NT2/D1 (cell line): Measurements from ENCODE around the gene GALK1.

Experiments used
- DNase-seq: peaks from one replicate; pipeline ENCODE4 v3.0.0-alpha.2; 2011; ENCODE audit warnings: low read depth, low spot score
- H3K27me3 ChIP-seq: 2 replicates; pipeline ENCODE4 v1.6.0; 2011; ENCODE audit warnings: mild to moderate bottlenecking; ENCODE audit not compliant: insufficient read length, insufficient read depth
- H3K36me3 ChIP-seq: 2 replicates; pipeline ENCODE4 v1.6.1; 2011; ENCODE audit warnings: mild to moderate bottlenecking, low read length, mixed read lengths; ENCODE audit not compliant: insufficient read depth, insufficient read length
- H3K4me1 ChIP-seq: 2 replicates; pipeline ENCODE4 v1.5.1; 2011; ENCODE audit not compliant: insufficient read depth, insufficient read length
- H3K4me3 ChIP-seq: 2 replicates; pipeline ENCODE4 v1.5.1; 2011; ENCODE audit warnings: low read depth; ENCODE audit not compliant: insufficient read length
- H3K9ac ChIP-seq: 2 replicates; pipeline ENCODE4 v1.6.0; 2011; ENCODE audit warnings: low read depth; ENCODE audit not compliant: insufficient read length
- H3K9me3 ChIP-seq: 2 replicates; pipeline ENCODE4 v1.5.1; 2011; ENCODE audit warnings: mild to moderate bottlenecking, low read length; ENCODE audit not compliant: insufficient read depth
- SUZ12 ChIP-seq: IDR thresholded peaks from 2 replicates; pipeline ENCODE4 v1.6.1; 2011; ENCODE audit not compliant: insufficient read length, insufficient read depth; ENCODE audit errors: extremely low read depth
- YY1 ChIP-seq: IDR thresholded peaks from 2 replicates; pipeline ENCODE4 v1.6.1; 2011; ENCODE audit not compliant: insufficient read length, insufficient read depth
- ZNF274 ChIP-seq: IDR thresholded peaks from 2 replicates; pipeline ENCODE4 v1.6.1; 2011; ENCODE audit warnings: mild to moderate bottlenecking, low read depth, low read length

The GALK1 gene

GRCh38 chr17:75774991-75775668, 10.1 kb upstream of the GALK1 start:
- H3K27me3 ChIP-seq = no peaks in the 10 kb centered on the region
- peaks cover 39% of the 10 kb centered on the region for H3K36me3 ChIP-seq
- TF ChIP-seq YY1 = no peak
- no peak for TF ChIP-seq SUZ12
- TF ChIP-seq ZNF274 = no peak
- H3K9me3 ChIP-seq = no peaks in the 10 kb centered on the region
- H3K9ac ChIP-seq = no peak overlapping the region
- DNase-seq = no peak
- no peak overlapping the region for H3K4me3 ChIP-seq
- peaks cover 8% of the 10 kb centered on the region for H3K4me1 ChIP-seq

DNA sequence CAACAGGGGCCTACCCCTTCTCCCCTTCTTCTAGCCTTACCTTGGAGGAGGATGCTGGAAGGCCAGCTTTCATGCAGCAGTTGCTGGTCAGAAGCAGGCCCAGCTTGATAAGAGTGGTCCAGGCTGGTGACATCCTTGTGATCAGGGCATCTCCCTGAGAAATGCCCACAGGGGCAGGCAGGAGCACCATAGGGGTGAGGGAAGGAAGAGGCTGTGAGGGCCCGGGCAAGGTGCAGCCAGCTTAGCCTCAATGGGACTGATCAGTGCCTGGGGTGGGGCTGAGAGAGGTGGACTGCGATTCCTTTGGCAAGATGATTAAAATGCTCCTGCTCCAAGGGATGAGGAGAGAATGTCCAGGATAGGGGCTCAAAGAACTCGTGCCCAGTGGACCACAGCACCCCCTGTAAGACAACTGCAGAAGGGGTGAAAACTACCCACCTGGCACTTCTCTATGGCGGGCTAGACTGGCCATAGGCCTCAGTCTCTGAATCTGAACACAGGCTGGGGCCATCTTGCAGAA, 9.5 kb upstream of the GALK1 start:
- Histone ChIP-seq H3K36me3 (peaks cover 39% of the 10 kb centered on the region), H3K27me3 (no peaks in the 10 kb centered on the region), H3K4me3 (no peak overlapping the region), H3K9me3 (no peaks in the 10 kb centered on the region), H3K4me1 (peaks cover 8% of the 10 kb centered on the region), H3K9ac (no peak overlapping the region)
- TF ChIP-seq YY1 = no peak
- no peak for TF ChIP-seq ZNF274
- no peak for TF ChIP-seq SUZ12
- no peak for DNase-seq

DNA sequence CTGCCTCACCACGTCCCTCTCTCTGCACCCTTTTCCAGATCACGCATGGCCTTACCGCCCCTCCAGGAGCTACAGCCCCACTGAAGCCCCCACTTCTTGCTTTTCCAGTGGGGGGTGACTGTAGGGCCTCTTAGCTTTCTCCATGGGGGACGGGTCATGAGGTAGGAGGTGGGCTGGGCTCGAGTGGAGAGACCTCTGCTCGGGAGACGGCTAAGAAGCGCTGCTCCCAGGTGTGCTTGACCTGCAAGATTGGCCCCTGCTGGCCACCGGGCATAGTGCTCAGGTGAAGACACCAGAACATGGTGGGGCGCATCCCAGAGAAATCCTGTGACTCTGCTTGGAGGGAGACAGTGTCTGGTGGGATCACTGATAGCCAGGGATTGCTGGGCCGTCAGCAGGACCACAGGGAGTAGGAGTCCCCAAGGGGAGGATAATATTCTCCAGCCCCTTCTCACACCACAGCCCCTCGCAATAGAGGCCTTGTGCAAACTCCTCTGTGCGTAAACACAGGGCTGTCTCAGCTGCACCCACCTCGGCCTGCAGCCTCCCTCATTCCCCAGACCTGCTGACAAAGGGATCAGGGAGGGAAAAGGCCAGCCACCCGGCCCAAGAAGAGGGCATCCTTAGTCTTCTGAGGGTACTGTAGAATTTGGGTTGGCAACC, 8.9 kb upstream of the GALK1 start:
- no peaks in the 10 kb centered on the region for H3K9me3 ChIP-seq
- no peaks in the 10 kb centered on the region for H3K27me3 ChIP-seq
- peaks cover 36% of the 10 kb centered on the region for H3K36me3 ChIP-seq
- H3K9ac ChIP-seq = no peak overlapping the region
- TF ChIP-seq YY1 (no peak), ZNF274 (no peak), SUZ12 (no peak)
- H3K4me1 ChIP-seq = peaks cover 8% of the 10 kb centered on the region
- DNase-seq = no peak
- no peak overlapping the region for H3K4me3 ChIP-seq

GRCh38 chr17:75773121-75773807, 8.3 kb upstream of the GALK1 start:
- H3K27me3 ChIP-seq = no peaks in the 10 kb centered on the region
- no peak for DNase-seq
- peaks cover 8% of the 10 kb centered on the region for H3K4me1 ChIP-seq
- no peaks in the 10 kb centered on the region for H3K9me3 ChIP-seq
- TF ChIP-seq YY1 (no peak), SUZ12 (no peak), ZNF274 (no peak)
- H3K36me3 ChIP-seq = peaks cover 30% of the 10 kb centered on the region
- H3K4me3 ChIP-seq = no peak overlapping the region
- no peak overlapping the region for H3K9ac ChIP-seq

DNA sequence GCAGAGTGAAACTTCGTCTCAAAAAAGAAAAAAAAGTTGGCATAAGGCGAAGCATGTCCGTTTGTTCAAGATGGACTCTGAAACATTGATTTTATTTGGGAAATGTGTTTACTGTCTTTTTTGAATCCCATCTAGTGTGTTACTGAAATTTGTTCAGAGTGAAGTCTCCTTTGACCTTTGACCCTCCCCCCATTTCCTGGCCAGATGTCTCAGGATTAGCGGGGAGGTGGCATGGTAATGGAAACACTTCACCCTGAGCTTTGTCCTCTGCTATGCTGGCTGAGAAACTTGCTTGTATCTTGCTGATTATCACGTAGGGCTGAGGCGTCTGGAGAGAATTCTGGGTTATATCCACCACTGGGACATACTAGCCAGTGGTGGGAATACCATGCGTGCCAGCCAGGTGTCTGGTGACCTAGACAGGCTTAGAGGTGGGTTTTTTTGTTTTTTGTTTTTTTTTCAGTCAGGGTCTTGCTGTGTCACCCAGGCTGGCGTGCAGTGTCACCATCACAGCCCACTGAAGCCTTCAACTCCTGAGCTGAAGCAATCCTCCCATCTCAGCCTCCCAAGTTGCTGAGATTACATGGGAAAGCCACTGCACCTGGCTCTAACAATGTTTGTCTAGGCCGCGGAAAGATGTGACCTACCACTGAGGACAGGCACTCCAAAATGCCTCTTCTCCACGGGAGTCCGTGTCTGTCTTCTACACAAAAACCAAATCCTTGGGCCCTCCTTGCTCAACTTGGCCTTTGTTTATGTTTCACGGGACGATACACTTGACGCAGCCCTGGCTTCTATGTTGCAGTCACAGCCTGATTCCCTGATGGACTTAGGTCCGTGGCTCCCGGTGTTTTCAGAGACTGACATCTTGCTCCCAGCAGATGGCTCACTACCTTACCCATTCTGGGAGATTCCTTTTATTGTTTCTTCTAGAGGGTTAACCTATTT, 6.6 kb upstream of the GALK1 start:
- H3K9ac ChIP-seq = peak overlapping the region; percentile 18
- H3K4me3 ChIP-seq = no peak overlapping the region
- no peak for DNase-seq
- peaks cover 8% of the 10 kb centered on the region for H3K4me1 ChIP-seq
- H3K27me3 ChIP-seq = no peaks in the 10 kb centered on the region
- TF ChIP-seq YY1 = no peak
- no peak for TF ChIP-seq SUZ12
- H3K9me3 ChIP-seq = no peaks in the 10 kb centered on the region
- peaks cover 14% of the 10 kb centered on the region for H3K36me3 ChIP-seq

- no peak for TF ChIP-seq SUZ12
- no peak for TF ChIP-seq YY1
- TF ChIP-seq ZNF274 = no peak
- Histone ChIP-seq H3K9ac (no peak overlapping the region), H3K4me3 (no peak overlapping the region), H3K4me1 (no peaks in the 10 kb centered on the region), H3K36me3 (peaks cover 3% of the 10 kb centered on the region), H3K27me3 (no peaks in the 10 kb centered on the region), H3K9me3 (no peaks in the 10 kb centered on the region)
- DNase-seq = no peak
Measured at GRCh38 chr17:75769536-75769935, 4.5 kb upstream of the GALK1 start.
